AG09319 (cell line): ENCODE results near the gene TNFRSF4.

Experiments used
- DNase-seq: peaks from one replicate; pipeline ENCODE4 v3.0.0-alpha.2; 2010; ENCODE audit warnings: low read depth; ENCODE audit errors: extremely low read depth
- TF ChIP-seq, protein P1 (sequence below): IDR thresholded peaks from 2 replicates; pipeline ENCODE4 v1.5.1; 2011; ENCODE audit warnings: low read depth, mild to moderate bottlenecking, inconsistent platforms, low read length, moderate library complexity

Gene TNFRSF4

DNA sequence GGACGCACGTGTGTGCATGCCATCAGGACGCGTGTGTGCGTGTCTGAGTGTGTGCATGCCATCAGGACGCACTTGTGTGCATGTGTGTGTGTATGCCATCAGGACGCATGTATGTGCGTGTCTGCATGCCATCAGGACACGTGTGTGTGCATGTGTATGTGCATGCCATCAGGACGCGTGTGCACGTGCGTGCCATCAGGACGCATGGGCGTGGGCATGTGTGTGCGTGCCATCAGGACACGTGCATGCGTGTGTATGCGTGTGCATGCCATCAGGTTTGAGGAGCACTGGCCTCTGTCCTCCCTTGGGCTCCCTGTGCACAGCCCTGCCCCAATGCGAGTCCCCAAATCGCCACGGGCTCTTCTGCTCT lies 45.2 kb upstream of the TNFRSF4 start:
- no peak for DNase-seq
- TF ChIP-seq, protein P1, sequence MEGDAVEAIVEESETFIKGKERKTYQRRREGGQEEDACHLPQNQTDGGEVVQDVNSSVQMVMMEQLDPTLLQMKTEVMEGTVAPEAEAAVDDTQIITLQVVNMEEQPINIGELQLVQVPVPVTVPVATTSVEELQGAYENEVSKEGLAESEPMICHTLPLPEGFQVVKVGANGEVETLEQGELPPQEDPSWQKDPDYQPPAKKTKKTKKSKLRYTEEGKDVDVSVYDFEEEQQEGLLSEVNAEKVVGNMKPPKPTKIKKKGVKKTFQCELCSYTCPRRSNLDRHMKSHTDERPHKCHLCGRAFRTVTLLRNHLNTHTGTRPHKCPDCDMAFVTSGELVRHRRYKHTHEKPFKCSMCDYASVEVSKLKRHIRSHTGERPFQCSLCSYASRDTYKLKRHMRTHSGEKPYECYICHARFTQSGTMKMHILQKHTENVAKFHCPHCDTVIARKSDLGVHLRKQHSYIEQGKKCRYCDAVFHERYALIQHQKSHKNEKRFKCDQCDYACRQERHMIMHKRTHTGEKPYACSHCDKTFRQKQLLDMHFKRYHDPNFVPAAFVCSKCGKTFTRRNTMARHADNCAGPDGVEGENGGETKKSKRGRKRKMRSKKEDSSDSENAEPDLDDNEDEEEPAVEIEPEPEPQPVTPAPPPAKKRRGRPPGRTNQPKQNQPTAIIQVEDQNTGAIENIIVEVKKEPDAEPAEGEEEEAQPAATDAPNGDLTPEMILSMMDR = no peak

DNA sequence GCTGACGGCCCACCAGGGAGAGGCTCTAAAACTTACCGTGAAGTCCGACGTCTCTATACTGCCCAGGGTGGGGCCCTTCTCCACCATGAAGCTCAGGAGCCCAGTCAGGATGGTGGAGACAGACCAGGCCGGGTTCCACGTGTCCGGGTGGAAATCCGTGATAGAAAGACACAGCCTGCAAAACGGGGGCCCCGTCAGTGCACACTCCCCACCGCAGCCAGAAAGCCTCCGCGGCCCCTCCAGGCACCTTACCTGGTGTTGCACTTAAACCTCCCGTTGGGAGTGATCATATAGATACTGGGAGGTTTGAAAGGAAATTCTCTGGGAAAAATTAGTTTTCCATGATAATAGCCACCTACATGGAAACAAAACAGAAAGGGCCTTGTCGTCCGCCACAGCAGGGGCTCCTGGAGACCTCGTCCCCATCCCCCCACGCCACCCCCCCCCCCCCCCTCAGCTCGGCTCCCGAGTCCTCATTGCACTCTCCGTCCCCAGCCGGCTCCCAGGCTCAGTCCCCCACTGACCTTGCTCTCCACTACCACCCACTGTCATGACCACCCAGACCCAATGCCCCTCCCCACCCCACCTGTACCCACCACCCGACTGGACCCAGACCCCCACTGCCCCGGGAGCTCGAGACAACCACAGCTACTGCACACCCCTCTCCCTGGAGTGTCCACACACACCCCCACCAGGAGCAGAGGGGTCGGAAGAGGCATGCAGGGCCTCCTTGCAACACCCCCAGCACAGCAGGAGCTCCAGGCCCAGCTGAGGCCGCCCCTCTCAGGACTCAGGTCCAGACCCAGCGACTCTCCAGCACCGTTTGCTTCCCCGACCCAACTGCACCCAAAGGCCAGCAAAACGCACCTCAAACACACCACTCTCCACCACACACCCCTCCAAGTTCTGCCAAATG lies 43.3 kb upstream of the TNFRSF4 start:
- DNase-seq = no peak
- TF ChIP-seq, protein P1 = no peak

DNA sequence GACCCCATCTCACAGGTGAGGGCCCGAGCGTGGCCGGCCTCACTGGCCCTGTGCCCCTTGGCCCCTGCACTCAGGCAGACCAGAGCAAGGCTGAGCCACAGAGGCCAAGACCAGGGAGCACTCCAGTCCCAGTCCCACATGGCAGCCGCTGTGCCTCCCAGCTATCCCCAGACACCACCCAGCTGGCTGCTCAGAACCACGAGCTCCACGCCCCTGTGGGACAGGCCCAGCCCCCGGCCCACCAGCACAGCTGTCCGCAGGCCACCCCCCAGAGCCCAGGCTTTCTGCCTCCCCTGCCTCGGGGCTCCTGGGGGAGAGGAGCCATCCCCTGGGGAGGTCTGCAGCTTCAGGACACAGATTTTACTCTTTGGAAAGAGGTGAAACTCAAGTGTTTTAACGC lies 41.7 kb upstream of the TNFRSF4 start:
- TF ChIP-seq, protein P1 = no peak
- DNase-seq = no peak

DNA sequence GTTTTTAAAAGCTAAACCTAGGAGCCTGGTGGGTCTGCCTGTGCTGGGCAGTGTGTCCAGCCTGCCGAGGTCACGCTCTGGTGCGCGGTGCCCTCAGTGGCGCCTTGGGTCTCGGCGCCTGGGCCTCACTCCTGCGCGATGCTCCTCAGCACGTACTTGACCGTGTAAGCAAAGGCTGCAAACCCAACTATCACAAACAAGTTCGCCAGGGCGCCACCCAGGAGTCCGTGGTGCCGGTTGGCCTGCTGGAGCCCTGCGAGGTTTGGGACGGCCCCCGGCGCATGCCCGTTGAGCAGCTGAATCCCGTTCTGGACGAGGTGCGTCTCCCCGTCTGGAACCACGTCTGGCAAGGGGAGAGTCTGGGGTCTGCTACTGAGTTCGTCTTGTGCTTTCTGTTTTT lies 41.1 kb upstream of the TNFRSF4 start:
- TF ChIP-seq, protein P1 = no peak
- DNase-seq = no peak

DNA sequence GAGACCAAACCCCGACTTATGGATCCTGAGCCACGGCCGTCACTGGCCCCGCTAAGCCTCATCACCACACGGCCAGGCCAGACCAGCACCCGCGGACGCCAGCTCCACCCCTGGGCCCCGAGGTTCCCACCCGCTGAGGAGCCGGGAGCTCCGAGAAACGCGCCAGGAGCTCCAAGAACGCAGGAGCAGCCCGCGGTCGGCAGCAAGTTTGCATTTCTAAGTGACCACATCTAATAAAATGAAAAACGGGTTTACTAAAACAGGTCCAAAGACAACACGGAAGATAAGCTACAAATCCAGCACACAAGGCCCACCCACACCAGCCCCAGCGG lies 40.7 kb upstream of the TNFRSF4 start:
- TF ChIP-seq, protein P1 = no peak
- DNase-seq = no peak

DNA sequence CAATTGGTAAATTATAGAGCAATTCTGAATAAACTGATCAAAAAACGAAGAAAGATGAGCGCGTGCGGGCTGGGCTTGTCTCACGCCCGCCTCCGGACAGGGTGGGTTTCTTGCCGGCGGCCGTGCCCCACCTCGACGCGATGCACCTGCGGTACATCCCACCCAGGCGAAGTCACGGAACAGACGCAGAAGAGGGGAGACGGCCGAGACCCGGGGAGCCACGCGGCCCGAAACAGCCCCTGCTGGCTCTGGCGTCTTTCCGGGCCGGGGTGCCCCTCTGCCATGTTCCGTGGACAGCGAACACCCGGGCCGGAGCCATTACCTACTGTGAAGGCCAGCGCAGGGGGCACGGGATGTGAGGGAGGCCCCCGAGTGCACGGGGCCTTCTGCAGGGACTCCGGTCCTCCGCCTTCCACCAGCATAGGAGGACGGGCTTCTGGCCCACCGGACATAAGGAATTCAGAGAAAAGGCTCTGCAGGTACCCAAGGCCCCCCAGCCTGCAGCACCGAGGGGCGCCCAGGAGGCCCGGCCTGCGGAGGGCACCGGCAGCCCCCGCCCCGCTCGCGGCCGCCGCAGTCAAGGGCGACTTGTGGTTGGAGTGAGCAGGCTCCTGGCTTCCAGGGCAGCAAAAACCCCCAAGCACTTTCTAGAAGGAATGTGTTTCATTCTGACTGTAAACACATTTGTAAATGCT lies 40.2 kb upstream of the TNFRSF4 start:
- DNase-seq = no peak

DNA sequence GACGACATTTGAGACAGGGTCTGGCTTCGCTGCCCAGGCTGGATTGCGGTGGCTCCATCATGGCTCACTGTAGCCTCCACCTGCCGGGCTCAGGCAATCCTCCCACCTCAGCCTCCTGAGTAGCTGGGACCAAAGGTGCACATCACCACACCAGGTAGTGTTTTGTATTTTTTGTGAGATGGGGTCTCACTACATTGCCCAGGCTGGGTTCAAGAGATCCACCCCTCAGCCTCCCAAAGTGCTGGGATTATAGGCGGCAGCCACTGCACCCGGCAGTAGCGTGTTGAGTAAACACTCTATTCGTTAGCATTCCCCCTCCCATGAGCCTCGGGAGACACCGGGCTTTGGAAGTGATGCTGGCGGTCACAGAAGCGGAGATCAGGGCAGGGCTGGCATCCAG lies 39.4 kb upstream of the TNFRSF4 start:
- TF ChIP-seq, protein P1 = no peak
- DNase-seq = no peak

More for the DNA sequence above, 40.2 kb upstream of the TNFRSF4 start:
- TF ChIP-seq, protein P1 = no peak
